ENCODE measurements around the gene HSFX3.
A peak's percentile ranks its signal among the peaks of the same experiment; 100 is the strongest.
"Not testable (repeated sequence)": the region's sequence is repeated elsewhere in the genome, so short reads cannot be mapped to it uniquely, and the experiment has no call there.

Gene HSFX3

GRCh38 chrX:149520636-149521277 lies 29.0 kb downstream of the HSFX3 start:
- not testable (repeated sequence) for DNase-seq (ENCODE audit: low read depth, low spot score); H3K27ac ChIP-seq

DNA sequence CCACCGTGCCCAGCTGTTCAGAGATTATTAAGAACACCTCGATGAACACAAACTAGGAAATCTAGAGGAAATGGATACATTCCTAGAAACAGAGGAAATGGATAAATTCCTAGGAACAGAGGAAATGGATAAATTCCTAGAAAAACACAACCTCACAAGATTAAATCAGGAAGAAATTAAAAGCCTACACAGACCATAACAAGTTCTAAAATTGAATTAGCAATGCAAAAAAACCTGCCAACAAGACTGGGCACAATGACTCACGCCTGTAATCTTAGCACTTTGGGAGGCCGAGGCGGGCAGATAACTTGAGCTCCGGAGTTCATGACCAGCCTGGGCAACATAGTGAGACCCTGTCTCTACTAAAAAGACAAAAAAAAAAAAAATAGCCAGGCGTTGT lies 31.5 kb downstream of the HSFX3 start:
- no peak overlapping the region for H3K27ac ChIP-seq
- DNase-seq (ENCODE audit: low read depth, low spot score): no peak

DNA sequence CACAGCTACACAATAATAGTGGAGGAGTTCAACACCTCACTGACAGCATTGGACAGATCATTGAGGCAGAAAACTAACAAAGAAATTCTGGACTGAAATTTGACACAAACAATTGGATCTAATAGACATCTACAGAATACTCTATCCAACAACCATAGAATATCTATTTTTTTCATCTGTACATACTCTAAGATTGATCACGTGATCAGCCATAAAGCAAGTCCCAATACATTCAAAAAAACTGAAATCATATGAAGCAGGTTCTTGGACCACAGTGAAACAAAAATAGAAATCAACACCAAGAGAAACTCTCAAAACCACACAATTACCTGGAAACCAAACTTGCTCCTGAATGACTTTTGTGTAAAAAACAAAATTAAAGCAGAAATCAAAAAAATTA lies 32.4 kb downstream of the HSFX3 start:
- H3K27ac ChIP-seq: no peak overlapping the region
- DNase-seq (ENCODE audit: low read depth, low spot score): no peak

GRCh38 chrX:149516604-149517003 lies 33.1 kb downstream of the HSFX3 start:
- no peak overlapping the region for H3K27ac ChIP-seq
- no peak for DNase-seq (ENCODE audit: low read depth, low spot score)

GRCh38 chrX:149515954-149516602 lies 33.6 kb downstream of the HSFX3 start:
- H3K27ac ChIP-seq: no peak overlapping the region

GRCh38 chrX:149513825-149514428 lies 35.8 kb downstream of the HSFX3 start:
- H3K27ac ChIP-seq: no peak overlapping the region
- DNase-seq (ENCODE audit: low read depth, low spot score): no peak

More at GRCh38 chrX:149515954-149516602, 33.6 kb downstream of the HSFX3 start:
- DNase-seq (ENCODE audit: low read depth, low spot score): no peak

DNA sequence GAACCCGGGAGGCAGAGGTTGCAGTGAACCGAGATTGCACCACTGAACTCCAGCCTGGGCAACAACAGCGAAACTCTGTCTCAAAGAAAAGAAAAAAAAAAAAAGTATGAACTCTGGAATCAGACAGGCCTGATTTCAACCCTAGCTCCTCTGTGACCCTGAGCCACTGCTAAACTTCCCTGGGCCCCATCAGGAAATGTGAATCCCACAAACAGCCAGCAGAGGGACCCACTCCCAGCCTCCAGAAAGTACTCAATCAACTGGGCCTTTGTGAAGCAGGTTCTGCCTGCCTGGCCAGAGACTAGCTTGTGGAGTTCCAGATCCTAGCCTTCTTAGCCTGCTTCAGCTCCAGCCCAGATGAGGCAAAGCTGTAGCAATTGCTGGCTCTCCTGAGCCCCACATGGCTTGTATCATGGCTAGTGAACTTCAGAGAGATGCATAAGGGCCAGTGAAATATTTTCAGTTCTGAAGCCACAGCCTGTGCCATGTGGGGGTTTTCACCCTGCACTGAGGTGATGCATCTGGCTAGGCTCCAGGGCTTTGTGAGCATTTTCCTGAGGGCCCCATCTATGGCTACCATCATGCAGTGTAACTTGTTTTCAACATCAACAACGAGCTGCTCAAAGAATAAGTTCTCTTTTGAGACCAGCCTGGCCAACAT lies 37.4 kb downstream of the HSFX3 start:
- no peak for DNase-seq (ENCODE audit: low read depth, low spot score)
- peak overlapping the region; percentile 45 for H3K27ac ChIP-seq

GRCh38 chrX:149511081-149511480 lies 38.6 kb downstream of the HSFX3 start:
- DNase-seq (ENCODE audit: low read depth, low spot score): peak; percentile 49
- H3K27ac ChIP-seq: peak overlapping the region; percentile 45

DNA sequence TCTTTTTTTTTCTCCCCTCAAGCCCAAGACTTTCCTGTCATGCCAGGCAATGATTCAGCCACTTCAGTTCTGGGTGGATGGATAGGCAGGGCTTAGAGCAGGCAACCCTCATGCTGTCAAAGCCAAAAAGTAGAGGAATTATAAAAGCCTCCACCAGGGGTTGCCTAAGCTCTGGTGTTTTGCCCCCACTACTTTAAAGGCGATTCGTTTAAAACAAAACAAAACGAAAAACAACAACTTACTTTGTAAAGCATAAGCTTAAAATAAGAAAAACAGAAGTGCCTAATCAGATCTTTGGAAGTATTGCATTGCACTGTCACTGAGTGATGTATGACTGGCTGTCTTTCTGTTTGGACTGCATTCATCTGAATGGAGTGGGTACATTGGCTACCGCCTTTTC lies 39.3 kb downstream of the HSFX3 start:
- DNase-seq (ENCODE audit: low read depth, low spot score): no peak
- H3K27ac ChIP-seq: peak overlapping the region; percentile 45

DNA sequence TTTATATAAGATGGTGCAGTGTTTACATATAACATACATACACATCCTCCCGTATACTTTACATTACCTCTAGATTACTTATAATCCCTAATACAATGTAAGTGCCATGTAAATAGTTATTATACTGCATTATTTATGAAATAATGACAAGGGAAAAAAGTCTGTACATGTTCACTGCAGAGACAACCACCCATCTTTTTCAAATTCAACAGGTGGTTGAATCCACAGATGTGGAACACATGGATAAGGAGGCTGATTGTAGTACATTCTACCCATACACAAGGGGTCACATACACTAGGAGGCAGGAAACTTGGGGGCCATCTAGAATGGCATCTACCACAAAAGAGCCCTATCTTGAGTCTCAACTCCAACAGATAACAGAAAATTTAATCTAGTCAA lies 41.3 kb downstream of the HSFX3 start:
- no peak for DNase-seq (ENCODE audit: low read depth, low spot score)

DNA sequence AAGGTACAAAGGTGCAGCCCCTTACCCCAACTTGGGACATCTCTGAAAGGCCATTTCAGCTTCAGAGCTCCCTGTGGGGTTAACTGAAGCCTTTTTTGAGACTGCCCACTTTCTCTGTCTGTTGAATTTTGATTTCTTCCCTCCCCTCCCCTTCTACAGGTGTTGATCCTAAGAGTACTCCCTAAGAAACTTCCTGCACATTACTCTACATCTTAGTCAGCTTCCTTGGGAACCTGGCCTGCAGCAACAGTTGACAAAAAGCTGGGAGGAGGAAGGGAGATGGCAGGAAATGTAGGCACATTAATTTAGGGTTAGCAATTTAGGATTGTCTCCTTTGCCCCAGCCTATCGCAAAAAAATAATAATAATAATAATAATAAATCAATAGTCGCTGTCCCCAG lies 43.4 kb downstream of the HSFX3 start:
- no peak for DNase-seq (ENCODE audit: low read depth, low spot score)
- H3K27ac ChIP-seq: peak overlapping the region; percentile 76

More for the DNA sequence above, 41.3 kb downstream of the HSFX3 start:
- no peak overlapping the region for H3K27ac ChIP-seq

GRCh38 chrX:149505671-149506070 lies 44.1 kb downstream of the HSFX3 start:
- H3K27ac ChIP-seq: peak overlapping the region; percentile 76
- no peak for DNase-seq (ENCODE audit: low read depth, low spot score)

GRCh38 chrX:149504915-149505651 lies 44.6 kb downstream of the HSFX3 start, which contains the start of gene IDS:
TSS of gene IDS (minus strand) at chrX:149505306. CDS start at chrX:149505137, 169 bp downstream.
- DNase-seq (ENCODE audit: low read depth, low spot score): peak; percentile 40

GRCh38 chrX:149504226-149504914 lies 45.4 kb downstream of the HSFX3 start:
- DNase-seq (ENCODE audit: low read depth, low spot score): no peak
- H3K27ac ChIP-seq: peak overlapping the region; percentile 76

More at GRCh38 chrX:149504915-149505651, 44.6 kb downstream of the HSFX3 start, which contains the start of gene IDS:
- H3K27ac ChIP-seq: peak within 1 kb of the TSS; percentile 76

GRCh38 chrX:149503446-149503845 lies 46.3 kb downstream of the HSFX3 start:
- DNase-seq (ENCODE audit: low read depth, low spot score); H3K27ac ChIP-seq: not testable (repeated sequence)

GRCh38 chrX:149502923-149503322 lies 46.8 kb downstream of the HSFX3 start:
- not testable (repeated sequence) for DNase-seq (ENCODE audit: low read depth, low spot score); H3K27ac ChIP-seq

DNA sequence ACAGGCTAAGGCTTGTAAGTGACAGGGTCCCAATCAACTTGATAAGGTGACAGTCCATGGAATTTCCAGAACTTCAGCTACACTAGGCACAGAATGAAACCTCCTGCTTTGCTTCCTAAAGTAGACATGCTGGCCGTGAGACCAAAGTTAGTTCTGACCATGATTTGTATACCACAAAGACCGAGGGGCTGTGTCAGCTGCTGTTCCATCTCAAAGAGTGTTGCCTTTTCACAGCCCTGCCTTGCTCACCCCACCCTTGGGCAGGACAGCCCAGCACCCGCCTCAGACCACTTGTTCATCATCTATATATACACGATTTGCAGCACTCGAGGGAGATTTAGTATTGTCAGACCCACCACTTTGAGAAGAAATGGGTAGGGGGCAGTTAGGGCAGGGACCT lies 50.0 kb downstream of the HSFX3 start:
- DNase-seq (ENCODE audit: low read depth, low spot score): no peak
- H3K27ac ChIP-seq: no peak overlapping the region

DNA sequence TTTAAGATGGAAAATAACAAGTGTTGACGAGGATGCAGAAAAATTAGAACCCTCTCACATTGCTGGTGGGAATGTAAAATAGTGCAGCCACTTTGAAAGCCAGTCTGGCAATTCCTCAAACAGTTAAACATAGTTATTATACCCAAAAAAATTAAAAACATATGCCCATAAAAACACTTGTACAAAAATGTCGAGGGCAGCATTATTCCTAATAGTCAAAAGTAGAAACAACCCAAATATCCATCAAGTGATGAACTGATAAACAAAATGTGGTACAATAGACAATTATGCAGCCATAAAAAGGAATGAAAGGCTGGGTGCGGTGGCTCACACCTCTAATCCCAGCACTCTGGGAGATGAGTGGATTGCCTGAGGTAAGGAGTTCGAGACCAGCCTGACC lies 51.0 kb downstream of the HSFX3 start:
- H3K27ac ChIP-seq: no peak overlapping the region
- no peak for DNase-seq (ENCODE audit: low read depth, low spot score)
